Middle frontal gyrus (tissue), 1 donor: ENCODE data around the gene SLCO3A1.

Experiments
- DNase-seq: peaks from one replicate; pipeline ENCODE4 v3.0.0-alpha.2; 2015; ENCODE audit warnings: low spot score; ENCODE audit errors: extremely low spot score

Gene SLCO3A1

DNA sequence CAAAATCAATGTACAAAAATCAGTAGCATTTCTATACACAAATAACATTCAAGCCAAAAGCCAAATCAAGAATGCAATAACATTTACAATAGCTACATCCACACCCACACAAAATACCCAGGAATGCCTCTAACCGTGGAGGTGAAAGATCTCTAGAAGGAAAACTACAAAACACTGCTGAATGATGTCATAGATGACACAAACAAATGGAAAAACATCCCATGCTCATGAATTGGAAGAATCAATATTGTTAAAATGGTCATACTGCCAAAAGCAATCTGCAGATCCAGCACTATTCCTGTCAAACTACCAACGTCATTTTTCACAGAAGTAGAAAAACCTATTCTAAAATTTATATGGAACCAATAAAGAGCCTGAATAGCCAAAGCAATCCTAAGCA is 143.7 kb downstream of the SLCO3A1 start:
- no peak for DNase-seq

DNA sequence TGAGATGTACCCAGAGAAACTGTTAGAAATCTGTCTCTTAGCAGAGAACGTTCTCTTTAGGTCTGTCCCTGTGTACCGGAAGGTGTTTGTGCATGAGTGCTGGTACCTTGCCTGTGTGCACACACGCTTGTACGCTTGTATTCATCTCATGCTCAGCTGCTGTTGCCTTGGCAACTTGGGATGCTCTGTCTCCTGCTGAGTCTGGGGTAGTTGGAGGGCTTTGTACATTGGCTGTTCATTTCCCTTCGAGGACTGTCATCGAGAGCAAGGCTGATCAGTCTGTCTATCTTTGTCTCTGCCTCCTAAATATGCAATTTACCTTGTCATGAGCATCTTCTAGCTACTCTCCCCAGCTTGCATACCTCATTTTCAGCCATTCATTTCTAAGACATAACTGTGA is 147.2 kb downstream of the SLCO3A1 start:
- no peak for DNase-seq

DNA sequence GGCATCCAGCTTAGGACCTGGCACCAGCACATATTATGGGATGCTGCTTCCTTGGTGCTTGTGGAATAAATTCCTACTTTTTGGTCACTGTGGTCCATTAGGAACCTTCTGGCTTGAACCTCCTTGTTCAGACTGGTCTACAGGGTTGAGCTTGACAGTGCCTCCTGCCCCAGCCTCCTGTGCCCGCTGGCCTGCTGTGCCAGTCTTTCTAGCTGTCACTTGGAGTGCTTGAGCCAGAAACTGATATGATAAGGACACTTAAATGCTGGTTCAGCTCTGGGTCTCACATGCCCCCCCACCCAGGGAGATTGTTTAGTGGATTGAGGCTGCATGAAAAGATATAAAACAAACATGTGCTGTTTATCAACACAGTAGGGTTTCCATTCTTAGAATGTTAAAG is 147.8 kb downstream of the SLCO3A1 start:
- DNase-seq, result no peak

DNA sequence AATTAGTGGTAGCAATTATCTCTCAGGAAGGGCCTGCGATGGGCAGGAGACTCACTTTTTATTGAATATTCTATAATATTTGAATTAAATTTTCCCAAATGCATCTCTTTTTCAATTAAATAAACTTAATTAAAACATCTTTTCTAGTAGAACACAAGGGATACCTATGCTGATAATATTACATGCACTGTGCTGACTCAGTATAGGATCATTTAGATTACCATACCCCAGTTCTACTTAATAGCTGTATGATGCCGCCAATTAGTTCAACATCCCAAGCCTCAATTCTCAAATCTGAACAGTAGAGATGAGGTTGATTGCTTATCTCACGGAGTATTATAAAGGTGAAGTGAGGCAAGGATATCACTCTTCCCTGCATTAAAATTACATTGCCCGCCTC is 149.2 kb downstream of the SLCO3A1 start:
- no peak for DNase-seq

DNA sequence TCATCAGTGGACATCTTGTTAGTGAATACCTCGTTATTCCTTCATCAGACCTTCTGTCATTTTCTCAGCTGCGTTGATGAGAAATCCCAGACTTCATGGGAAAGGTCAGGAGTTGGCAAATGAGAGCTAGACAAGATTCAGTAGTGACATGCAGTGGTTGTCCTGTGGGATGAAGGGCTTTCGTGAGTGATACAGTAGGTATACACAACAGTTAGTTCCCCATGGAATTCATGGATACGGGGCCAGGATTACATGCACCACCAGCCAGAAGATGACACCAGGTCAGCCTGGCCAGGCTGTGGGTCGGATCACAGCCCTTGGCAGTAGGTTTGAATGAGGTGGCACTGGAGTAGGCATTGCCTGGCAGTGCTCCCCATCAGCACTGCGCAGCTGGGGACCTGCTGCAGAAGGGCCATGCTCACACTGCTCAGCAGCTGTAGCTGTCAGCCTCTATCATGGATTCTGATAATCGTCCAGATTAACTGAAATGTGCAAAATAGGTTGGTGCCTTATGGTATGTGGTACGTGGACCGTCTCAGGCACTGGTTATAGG is 150.1 kb downstream of the SLCO3A1 start:
- DNase-seq, result no peak

DNA sequence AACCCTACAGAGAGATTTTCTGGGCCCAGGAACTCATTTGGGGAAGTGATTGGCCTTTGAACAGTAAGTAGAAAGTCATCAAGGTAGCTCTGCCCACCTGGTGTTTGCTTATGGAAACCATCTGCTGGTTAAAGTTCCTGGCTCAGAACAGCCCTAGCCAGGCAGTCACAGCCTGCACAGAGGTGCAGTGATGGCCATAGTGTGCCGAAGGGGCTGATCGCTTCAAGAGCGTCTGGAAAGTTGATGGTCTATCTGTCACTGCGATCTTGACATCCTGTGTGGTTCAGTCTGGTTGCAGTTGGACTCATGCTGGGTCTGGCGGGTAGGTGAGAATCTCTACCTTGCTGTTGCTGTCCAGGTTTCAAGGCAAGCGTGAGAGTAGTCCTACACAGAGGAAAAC is 151.6 kb downstream of the SLCO3A1 start:
- no peak for DNase-seq

DNA sequence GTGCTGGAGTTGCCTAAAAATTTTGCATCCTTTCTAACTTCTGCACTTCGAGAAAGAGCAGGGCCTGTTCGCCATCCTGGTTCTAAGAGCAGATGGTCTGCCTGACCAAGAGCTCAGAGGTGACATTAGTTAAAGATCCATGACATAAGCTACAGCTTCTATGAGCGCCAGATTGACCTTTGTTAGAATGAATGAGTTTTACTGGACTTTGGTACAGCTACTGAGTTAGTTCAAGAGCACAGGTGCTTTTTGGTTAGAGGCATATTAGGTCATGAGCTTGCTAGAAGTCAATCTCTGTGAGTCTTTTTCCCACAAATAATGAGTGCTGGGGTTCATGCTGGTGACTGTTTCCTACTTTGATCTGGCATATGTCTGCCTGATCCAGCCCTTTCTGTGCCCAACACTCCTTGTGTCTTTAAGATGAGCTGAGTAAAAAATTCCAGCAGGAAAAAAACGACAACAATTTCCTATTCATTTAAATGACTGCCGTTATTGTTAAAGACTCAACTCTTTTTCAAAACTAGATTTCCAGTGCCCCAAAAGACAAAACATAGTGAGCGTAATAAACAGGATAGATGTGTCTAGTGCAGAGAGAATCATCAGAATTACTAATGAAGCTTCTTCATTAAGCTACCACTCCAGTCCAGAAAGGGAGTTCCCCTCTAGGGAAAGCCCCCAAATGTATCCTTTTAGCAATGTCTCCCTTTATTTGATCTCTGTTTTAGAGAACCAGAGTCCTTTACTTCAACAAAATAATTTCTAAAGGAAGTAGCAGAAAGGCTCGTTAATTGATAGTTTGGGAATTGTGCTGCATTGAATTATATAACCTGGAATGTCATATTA is 152.9 kb downstream of the SLCO3A1 start:
- DNase-seq, result no peak

DNA sequence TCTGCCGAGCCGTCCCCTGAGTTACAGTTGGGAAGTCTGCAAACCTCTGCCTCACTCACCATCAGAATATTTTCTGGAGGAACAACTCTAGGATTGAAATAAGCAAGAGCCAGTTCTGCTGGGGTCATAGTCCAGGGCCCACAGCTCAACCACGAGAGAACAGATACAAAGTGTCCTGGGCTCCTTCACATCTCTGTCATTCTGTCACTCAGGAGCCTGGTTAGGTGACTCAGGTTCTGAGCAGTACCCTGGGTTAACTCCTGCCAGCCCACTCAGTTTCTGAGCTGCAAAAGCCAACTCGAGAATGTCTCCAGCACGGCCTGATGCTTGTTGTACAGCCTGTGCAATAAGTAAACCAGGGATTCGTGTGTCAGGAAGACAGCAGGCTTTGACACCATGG is 155.7 kb downstream of the SLCO3A1 start:
- no peak for DNase-seq

DNA sequence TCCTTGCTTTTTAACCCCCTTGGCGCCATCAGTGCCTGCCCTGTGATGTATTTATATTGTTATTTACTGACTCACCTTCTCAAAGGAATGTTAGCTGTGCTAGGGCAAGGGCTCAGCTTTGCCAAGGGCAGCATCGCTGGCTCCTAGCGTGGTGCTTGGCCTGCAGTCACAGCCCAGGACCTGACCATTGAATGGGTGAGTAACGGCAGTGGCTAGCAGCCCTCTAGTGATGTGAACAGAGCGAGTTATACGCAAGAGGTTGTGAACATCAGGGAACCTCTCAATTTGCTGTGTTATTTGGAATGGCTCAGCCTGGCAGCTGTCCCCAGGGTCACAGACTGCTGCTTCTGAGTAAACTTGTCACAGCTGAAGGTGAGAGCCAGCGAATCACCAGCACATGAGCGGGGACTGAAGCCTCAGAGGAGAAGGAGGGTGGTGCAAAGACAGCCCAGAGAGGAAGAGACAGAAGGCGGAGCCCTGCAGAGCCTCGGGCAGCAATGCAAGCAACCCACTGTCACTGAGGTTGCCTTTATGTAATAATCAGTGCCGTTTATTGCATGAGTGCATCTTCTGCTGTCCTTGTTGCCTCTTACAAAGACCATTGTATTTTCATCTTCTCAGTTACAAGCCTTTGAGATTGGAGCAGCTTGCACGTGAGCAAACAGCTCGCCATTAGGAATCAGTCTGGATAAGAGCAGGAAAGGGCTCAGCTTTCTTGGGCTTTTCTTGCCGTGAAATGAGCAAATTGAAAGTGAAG is 158.3 kb downstream of the SLCO3A1 start:
- no peak for DNase-seq

DNA sequence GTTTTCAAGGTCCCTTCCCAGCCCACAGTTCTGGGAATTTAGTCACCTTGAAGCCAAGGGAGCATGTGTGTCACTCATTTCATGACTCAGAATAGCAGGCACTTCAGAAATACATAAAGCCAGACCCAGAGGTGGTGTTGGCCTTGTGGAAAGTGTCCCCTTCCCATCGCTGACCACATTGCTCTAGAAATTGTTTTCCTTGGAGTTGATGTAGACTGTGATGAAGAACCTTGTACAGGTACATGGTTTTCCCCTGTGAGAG is 158.8 kb downstream of the SLCO3A1 start:
- DNase-seq, result no peak

DNA sequence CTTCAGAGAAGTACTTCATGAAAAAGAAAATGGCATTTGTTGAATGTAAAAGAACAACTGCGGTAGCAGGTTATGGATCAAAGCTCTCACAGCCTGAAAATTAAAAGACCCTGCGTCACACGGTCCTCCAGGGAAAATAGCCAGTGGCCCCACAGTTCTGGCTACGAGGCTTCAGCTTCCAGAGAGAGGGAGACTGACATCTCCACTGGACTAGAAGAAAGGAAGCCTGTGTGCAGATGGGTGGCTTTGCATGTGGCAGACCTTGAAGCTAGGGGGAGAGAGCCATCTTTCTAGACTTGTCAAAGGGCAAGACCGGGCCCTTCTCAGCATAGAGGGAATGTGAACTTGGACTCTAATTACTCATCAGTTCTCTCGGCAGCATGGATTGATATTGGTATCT is 159.4 kb downstream of the SLCO3A1 start:
- DNase-seq, result no peak

DNA sequence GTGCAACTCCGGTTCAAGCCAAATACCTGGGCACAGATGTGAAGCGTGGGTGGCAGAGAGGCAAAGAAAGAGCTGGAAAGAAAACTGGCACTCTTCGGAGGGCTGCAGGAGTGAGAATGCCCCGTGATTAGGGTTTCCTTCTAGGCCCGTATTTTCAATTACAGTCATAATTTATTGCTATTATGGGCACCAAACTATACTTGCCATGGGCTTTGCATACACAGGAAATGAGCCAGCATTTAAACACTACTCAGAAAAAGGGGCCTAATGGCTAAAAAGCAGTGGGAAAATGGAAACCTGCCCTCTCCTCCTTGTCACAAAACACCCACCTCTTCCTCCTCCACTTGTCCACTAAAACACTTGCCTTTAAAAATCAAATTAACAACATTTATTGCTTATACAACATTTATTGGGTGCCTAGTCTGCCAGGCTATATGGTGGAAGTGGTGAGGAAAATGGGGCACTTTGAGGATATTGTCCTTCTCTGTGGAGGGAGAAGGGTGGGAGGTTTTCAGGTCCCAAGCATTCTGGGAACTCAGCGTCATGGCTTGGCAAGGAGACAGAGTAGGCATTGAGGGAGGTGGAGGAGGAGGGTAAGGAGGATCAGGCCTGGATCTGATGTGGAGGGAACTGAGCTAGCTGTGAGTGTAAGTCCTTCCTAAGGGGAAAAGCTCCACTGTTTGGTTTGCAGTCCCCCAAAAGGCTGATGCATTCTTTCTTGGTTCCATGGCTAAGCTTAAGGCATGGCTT is 160.9 kb downstream of the SLCO3A1 start:
- DNase-seq, result no peak

DNA sequence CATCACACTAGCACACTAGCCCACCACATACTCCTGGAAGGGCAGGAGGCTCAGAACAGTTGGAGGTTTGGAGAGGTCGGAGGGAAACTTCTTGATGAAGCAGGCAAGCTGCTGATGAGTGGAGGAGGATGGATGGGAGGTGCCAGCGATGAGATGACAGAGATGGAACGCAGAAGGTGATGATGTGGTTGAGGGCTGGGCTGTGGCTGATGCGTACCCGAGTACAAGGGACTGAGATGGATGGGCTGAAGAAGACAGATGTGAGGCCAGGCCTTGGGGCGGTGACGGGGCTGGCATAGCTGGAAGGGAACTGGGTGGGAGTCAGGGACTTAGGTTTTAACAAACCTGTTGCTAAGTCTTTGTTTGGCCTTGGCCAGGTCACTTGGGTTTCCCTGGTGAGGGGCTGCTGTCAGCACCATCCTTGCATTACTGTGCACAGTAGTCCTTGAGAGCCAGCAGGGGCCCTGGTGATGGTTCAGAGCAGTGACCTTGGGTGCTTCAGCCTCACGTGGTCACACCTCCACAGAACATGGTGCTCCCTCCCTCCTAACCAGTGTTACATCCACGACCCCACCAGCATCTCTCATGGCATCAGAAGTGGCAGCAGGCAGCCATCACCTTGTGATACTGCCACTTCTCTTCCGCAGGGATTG is 164.5 kb downstream of the SLCO3A1 start:
- DNase-seq, result no peak

DNA sequence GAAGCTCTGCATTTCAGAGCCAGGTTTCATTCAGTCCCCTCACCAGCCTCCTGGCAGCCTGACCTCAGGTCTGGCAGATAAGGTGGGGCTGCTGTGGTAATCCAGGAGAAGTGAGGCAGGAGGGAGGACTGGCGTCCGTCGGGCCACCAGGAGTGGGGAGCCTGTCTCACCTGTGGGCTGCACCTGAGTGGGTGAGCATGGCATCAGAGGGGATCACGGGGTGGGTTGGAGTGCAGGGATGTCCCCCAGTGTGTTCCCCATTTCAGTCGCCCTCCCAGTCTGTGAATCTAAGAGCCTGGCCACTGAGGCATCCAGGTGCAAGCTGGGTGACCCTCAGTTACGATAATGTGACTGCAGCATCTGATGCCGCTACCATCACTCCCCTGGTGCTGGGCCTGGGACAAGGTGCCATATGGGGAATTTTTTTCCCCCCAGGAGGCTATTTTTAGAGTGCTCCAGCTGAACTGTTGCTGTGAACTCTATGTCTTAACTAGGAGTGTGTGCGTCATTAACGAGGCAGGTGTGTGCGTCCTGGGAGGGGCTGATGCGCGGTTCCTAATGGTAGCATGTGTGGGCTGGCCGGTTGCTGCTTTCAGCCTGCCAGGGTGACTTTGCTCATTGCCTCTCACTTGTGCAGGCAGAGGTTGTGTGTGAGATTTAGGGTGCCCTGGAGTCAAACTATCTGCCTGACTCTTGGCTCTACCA is 165.2 kb downstream of the SLCO3A1 start:
- DNase-seq, result no peak

DNA sequence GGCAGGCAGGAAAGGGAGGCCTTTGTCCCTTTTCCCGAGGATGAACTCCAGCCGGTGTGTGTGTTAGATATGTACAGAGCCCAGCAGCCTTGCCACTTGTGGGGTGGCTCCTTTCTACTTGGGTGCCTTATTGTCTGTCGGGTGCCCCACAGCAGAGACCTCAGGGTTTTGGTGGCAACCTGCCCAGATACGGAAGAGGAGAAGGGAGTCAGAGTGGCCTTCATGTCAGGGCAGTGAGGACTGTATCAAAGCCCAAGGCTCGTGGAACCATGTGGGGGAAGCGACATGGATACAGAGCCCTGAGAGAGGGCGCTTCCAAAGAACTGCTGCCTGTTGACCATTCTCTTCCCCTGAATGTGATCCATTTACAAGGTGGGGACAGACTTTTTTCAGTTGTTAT is 166.2 kb downstream of the SLCO3A1 start:
- DNase-seq, result no peak

DNA sequence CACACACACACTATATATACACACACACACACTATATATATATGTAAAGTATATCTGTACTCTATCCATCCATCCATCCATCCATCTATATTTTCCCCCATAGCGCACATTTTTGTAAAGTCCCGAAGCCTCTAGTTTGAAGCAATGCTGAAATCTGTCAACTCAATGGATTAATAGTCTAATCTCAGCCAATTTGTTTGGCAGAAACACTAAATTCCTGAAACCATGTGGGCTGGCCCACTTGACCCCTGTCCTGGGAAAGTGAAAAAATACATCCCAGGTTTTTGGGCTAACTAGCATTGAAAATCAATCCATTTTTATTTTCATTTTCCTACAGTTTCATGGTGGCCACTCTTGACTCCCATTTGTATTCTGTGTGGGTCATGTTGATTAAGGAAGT is 166.7 kb downstream of the SLCO3A1 start:
- DNase-seq, result no peak

DNA sequence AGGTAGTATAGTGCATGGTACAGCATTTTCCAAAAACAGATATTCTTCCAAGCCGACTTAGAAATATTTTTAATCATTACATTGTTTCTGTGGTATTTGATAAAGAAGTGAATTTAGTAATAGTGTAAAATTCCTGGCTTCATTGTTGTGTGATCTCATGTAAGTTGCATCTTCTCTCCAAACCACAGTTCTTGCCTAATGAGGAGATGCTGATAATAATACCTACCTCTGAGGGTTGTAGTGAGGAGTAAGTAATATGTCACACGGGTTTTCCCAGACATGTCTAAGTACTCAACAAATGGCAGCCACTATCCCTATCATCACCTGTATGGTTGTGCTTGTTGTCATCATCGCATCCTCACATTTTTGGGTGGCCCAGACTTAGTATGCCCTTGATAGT is 167.3 kb downstream of the SLCO3A1 start:
- DNase-seq, result no peak

DNA sequence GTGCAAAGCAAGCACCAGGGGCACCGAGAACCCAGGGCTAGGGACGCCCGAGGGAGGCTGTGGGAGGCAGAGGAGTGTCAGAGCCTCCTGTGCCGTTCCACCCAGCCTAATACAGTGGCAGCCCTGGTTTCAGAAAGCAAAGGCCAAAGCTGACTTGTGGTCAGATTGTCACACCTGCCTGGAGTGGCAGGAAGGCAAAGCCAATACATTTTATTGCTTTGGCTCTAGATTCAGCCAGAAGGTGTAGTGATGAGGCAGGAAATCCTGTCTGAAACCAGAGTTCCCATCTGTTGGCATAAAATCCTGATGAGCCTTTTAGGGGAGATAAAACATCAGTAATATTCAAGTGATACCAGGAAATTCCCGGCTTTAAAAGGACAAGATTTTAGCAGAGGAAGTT is 168.3 kb downstream of the SLCO3A1 start:
- no peak for DNase-seq

DNA sequence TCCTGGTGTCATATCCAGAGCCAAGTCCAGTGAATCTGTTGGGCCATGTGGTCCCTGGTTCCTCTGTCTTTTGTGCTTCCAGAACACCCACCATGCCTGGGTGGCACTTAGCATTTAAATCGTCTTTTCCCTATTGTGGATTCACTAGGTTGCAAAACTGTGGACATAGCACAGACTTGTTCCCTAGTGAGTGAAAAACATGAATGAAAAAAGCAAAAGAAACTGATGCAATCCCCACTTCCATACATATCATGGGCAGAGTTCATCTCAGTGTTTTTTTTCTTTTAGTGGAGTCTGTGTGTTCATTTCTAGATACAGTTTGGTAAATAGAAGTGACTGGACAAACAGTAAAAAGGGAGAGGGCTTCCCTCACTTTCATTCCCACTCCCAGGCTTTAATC is 170.5 kb downstream of the SLCO3A1 start:
- no peak for DNase-seq

DNA sequence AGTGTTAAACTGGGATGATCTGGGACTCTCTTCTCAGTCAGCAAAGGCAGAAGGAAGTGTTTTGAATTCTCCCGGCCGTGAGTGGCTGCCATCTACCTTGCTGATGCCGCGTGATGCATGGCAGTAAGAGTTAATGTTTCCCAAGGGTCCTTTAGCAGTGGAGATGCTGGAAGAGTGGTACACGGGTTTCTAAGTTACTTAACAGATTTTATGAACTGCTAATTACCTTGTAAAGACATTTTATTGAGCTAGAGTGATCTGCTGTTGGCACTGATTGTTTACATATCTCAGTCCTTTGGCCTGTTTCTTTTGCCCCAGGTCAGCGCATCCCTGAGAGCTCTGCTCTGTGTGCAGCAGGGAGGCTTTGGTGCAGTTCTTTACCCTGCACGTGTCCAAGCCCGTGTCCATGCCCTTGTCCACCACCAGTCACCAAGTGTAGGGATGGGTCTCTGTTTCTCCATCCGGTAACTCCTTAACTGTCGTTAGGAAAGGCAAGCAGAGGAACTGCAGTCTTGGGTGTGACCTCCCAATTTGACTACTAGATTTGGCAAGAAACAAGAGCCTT is 172.3 kb downstream of the SLCO3A1 start:
- DNase-seq, result no peak

DNA sequence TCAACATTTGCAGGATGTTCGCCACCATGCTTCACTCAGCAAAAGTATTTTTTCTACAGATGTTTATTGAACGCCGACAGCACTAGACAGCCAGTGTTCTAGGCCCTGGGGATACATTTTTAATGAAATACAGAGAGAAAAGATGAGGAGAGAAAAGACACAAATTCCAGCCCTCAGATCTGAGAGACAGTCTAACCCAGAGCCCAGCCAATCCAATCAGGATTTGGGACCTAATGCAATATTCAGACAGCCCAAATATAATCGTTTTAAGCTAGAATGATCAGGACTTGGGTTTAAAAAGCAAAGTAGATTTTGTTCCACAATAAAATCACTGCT is 174.8 kb downstream of the SLCO3A1 start:
- DNase-seq, result no peak
